Measurements from ENCODE around the gene LRRTM2. TPM values are rescaled to one million over a fixed set of nuclear protein-coding genes. Genes with fewer than 3 reads are reported as not detected.

LRRTM2 gene
- total and polyA plus RNA-seq, 2 donors (not counting 1 experiment from before 2014, with no cell fraction given) = 0.01 TPM; not detected in 1

DNA sequence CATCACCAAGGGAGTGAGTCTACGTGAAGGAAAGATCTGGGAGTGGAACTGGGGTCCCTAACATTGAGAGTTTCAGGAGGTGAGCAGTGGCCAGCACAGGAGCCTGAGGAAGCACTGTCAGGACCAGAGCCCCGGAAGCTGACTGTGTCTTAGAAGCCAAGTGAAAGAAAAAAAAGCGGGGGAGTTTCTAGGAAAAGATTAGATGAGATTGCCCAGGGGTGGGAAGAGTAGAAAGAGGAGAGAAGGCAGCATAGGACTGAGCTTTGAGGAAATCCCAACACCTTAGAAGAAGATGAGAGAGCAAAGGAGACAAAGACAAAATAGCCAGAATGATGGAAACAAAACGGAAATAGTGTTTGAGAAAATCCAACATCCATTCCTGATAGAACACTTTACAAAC is 37.0 kb upstream of the LRRTM2 start:
- DNase-seq (no peak), ATAC-seq (ENCODE audit: low read depth) (no peak)
- Histone ChIP-seq H3K27ac (ENCODE audit: low read length in 2 of 2) (no peak overlapping the region), H3K36me3 (replicated peaks in 1 of 2; ENCODE audit: control extremely low read depth in 1 of 2, control insufficient read depth in 1 of 2, extremely low read depth in 1 of 2, insufficient read depth in 2 of 2, low read length in 1 of 2) (peaks cover 0 to 6% of the 10 kb centered on the region in 2 experiments), H3K4me2 (replicated peaks; ENCODE audit: low read depth, low read length, poor library complexity, severe bottlenecking) (no peak overlapping the region), H3K4me3 (ENCODE audit: control extremely low read depth in 1 of 5, extremely low read depth in 1 of 5, insufficient read depth in 1 of 5, low read depth in 2 of 5, low read length in 4 of 5) (no peak overlapping the region), H2AFZ (ENCODE audit: insufficient read depth, low read depth, low read length, poor library complexity, severe bottlenecking) (no peak overlapping the region), H3K9ac (ENCODE audit: low read length) (no peak overlapping the region), H3K79me2 (ENCODE audit: control insufficient read depth, insufficient read depth, low read length) (no peaks in the 10 kb centered on the region), H3K27me3 (replicated peaks in 1 of 4; ENCODE audit: control extremely low read depth in 1 of 4, control insufficient read depth in 3 of 4, insufficient read depth in 4 of 4, low read length in 3 of 4) (no peaks in the 10 kb centered on the region), H4K20me1 (ENCODE audit: control insufficient read depth, insufficient read depth, low read length, poor library complexity, severe bottlenecking) (no peaks in the 10 kb centered on the region), H3K4me1 (ENCODE audit: control insufficient read depth in 2 of 2, insufficient read depth in 2 of 2, low read length in 2 of 2) (no peaks in the 10 kb centered on the region), H3K9me3 (ENCODE audit: control extremely low read depth in 1 of 3, control insufficient read depth in 2 of 3, insufficient read depth in 1 of 3, low read length in 2 of 3) (no peaks in the 10 kb centered on the region)
- intact Hi-C loops (cut with micrococcal nuclease) = no loop called here
- Mint-ChIP-seq H3K9me3 (ENCODE audit: insufficient read depth) (no peaks in the 10 kb centered on the region), H3K4me3 (no peak overlapping the region), H3K4me1 (peaks cover 3% of the 10 kb centered on the region), H3K27me3 (no peaks in the 10 kb centered on the region), H3K27ac (no peak overlapping the region)
- WGBS (ENCODE audit: insufficient coverage) = 96% methylated on average over 3 of the region's 4 CpGs
- no peak for TF ChIP-seq EZH2 (IDR thresholded peaks at IDR 0.05; ENCODE audit: borderline replicate concordance, insufficient read depth, low read depth, low read length, poor library complexity, severe bottlenecking)
- TF ChIP-seq, protein P1, sequence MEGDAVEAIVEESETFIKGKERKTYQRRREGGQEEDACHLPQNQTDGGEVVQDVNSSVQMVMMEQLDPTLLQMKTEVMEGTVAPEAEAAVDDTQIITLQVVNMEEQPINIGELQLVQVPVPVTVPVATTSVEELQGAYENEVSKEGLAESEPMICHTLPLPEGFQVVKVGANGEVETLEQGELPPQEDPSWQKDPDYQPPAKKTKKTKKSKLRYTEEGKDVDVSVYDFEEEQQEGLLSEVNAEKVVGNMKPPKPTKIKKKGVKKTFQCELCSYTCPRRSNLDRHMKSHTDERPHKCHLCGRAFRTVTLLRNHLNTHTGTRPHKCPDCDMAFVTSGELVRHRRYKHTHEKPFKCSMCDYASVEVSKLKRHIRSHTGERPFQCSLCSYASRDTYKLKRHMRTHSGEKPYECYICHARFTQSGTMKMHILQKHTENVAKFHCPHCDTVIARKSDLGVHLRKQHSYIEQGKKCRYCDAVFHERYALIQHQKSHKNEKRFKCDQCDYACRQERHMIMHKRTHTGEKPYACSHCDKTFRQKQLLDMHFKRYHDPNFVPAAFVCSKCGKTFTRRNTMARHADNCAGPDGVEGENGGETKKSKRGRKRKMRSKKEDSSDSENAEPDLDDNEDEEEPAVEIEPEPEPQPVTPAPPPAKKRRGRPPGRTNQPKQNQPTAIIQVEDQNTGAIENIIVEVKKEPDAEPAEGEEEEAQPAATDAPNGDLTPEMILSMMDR (IDR thresholded peaks at IDR 0.05) = no peak
- CTCF ChIA-PET = no interaction called here
- POLR2A ChIA-PET = no interaction called here

- H3K27ac Mint-ChIP-seq = no peak overlapping the region
- ChIA-PET CTCF (no interaction called here), POLR2A (no interaction called here)
- intact Hi-C loops (cut with micrococcal nuclease) = no loop called here
- Histone ChIP-seq H2AFZ (ENCODE audit: insufficient read depth, low read depth, low read length, poor library complexity, severe bottlenecking) (no peak overlapping the region), H3K4me1 (ENCODE audit: control insufficient read depth in 2 of 2, insufficient read depth in 2 of 2, low read length in 2 of 2) (no peaks in the 10 kb centered on the region), H3K36me3 (replicated peaks in 1 of 2; ENCODE audit: control extremely low read depth in 1 of 2, control insufficient read depth in 1 of 2, extremely low read depth in 1 of 2, insufficient read depth in 2 of 2, low read length in 1 of 2) (peaks cover 0 to 10% of the 10 kb centered on the region in 2 experiments), H3K4me3 (ENCODE audit: control extremely low read depth in 1 of 5, extremely low read depth in 1 of 5, insufficient read depth in 1 of 5, low read depth in 2 of 5, low read length in 4 of 5) (no peak overlapping the region), H3K9me3 (ENCODE audit: control extremely low read depth in 1 of 3, control insufficient read depth in 2 of 3, insufficient read depth in 1 of 3, low read length in 2 of 3) (no peaks in the 10 kb centered on the region), H4K20me1 (ENCODE audit: control insufficient read depth, insufficient read depth, low read length, poor library complexity, severe bottlenecking) (no peaks in the 10 kb centered on the region), H3K27ac (ENCODE audit: low read length in 2 of 2) (no peak overlapping the region), H3K4me2 (replicated peaks; ENCODE audit: low read depth, low read length, poor library complexity, severe bottlenecking) (no peak overlapping the region), H3K79me2 (ENCODE audit: control insufficient read depth, insufficient read depth, low read length) (no peaks in the 10 kb centered on the region), H3K27me3 (replicated peaks in 1 of 4; ENCODE audit: control extremely low read depth in 1 of 4, control insufficient read depth in 3 of 4, insufficient read depth in 4 of 4, low read length in 3 of 4) (no peaks in the 10 kb centered on the region), H3K9ac (ENCODE audit: low read length) (no peak overlapping the region)
- TF ChIP-seq EZH2 (IDR thresholded peaks at IDR 0.05; ENCODE audit: borderline replicate concordance, insufficient read depth, low read depth, low read length, poor library complexity, severe bottlenecking) = no peak
- TF ChIP-seq, protein P1 (IDR thresholded peaks at IDR 0.05) = no peak
- DNase-seq = no peak
- no peak for ATAC-seq (ENCODE audit: low read depth)
- peaks cover 3% of the 10 kb centered on the region for H3K4me1 Mint-ChIP-seq
- no peak overlapping the region for H3K4me3 Mint-ChIP-seq
- H3K9me3 Mint-ChIP-seq (ENCODE audit: insufficient read depth) = no peaks in the 10 kb centered on the region
- no peaks in the 10 kb centered on the region for H3K27me3 Mint-ChIP-seq
Observed at GRCh38 chr5:138911441-138911840, 36.3 kb upstream of the LRRTM2 start.
